ENCODE measurements around the gene ARL4D.

ARL4D gene

GRCh38 chr17:43444223-43445008, 45.6 kb downstream of the ARL4D start:
- no peaks in the 10 kb centered on the region for H3K36me3 ChIP-seq (ENCODE audit: control insufficient read depth, insufficient read depth, low read length)
- H3K4me3 ChIP-seq (ENCODE audit: low read length), result no peak overlapping the region
- H3K27me3 ChIP-seq (ENCODE audit: control insufficient read depth, insufficient read depth, low read length), result no peaks in the 10 kb centered on the region
- no peak overlapping the region for H3K9ac ChIP-seq (ENCODE audit: low read length)
- H3K27ac ChIP-seq (ENCODE audit: low read depth, low read length), result no peak overlapping the region
- no peaks in the 10 kb centered on the region for H3K4me1 ChIP-seq (ENCODE audit: control insufficient read depth, insufficient read depth, low read length)

- no peaks in the 10 kb centered on the region for H3K27me3 ChIP-seq (ENCODE audit: control insufficient read depth, insufficient read depth, low read length)
- no peak overlapping the region for H3K9ac ChIP-seq (ENCODE audit: low read length)
- H3K4me1 ChIP-seq (ENCODE audit: control insufficient read depth, insufficient read depth, low read length), result no peaks in the 10 kb centered on the region
- no peak overlapping the region for H3K27ac ChIP-seq (ENCODE audit: low read depth, low read length)
- H3K4me3 ChIP-seq (ENCODE audit: low read length), result no peak overlapping the region
- no peaks in the 10 kb centered on the region for H3K36me3 ChIP-seq (ENCODE audit: control insufficient read depth, insufficient read depth, low read length)
These were observed 46.3 kb downstream of the ARL4D start for GRCh38 chr17:43445009-43445589.

- no peaks in the 10 kb centered on the region for H3K27me3 ChIP-seq (ENCODE audit: control insufficient read depth, insufficient read depth, low read length)
- H3K9ac ChIP-seq (ENCODE audit: low read length), result no peak overlapping the region
- H3K4me1 ChIP-seq (ENCODE audit: control insufficient read depth, insufficient read depth, low read length), result no peaks in the 10 kb centered on the region
- H3K4me3 ChIP-seq (ENCODE audit: low read length), result no peak overlapping the region
- no peak overlapping the region for H3K27ac ChIP-seq (ENCODE audit: low read depth, low read length)
- no peaks in the 10 kb centered on the region for H3K36me3 ChIP-seq (ENCODE audit: control insufficient read depth, insufficient read depth, low read length)
These were observed 48.0 kb downstream of the ARL4D start for GRCh38 chr17:43446773-43447172.

GRCh38 chr17:43448720-43449469, 50.1 kb downstream of the ARL4D start:
- H3K27me3 ChIP-seq (ENCODE audit: control insufficient read depth, insufficient read depth, low read length), result no peaks in the 10 kb centered on the region
- H3K4me3 ChIP-seq (ENCODE audit: low read length), result no peak overlapping the region
- H3K4me1 ChIP-seq (ENCODE audit: control insufficient read depth, insufficient read depth, low read length), result no peaks in the 10 kb centered on the region
- H3K27ac ChIP-seq (ENCODE audit: low read depth, low read length), result no peak overlapping the region
- H3K9ac ChIP-seq (ENCODE audit: low read length), result no peak overlapping the region
- no peaks in the 10 kb centered on the region for H3K36me3 ChIP-seq (ENCODE audit: control insufficient read depth, insufficient read depth, low read length)

- Histone ChIP-seq H3K27ac (ENCODE audit: low read depth, low read length) (no peak overlapping the region), H3K9ac (ENCODE audit: low read length) (no peak overlapping the region), H3K27me3 (ENCODE audit: control insufficient read depth, insufficient read depth, low read length) (no peaks in the 10 kb centered on the region), H3K4me3 (ENCODE audit: low read length) (no peak overlapping the region), H3K4me1 (ENCODE audit: control insufficient read depth, insufficient read depth, low read length) (no peaks in the 10 kb centered on the region), H3K36me3 (ENCODE audit: control insufficient read depth, insufficient read depth, low read length) (no peaks in the 10 kb centered on the region)
These were observed 50.9 kb downstream of the ARL4D start for GRCh38 chr17:43449470-43450248.

All from rectal smooth muscle tissue (tissue), 1 donor.